Right kidney (tissue), 1 donor: ENCODE data around the gene SPAG7.

Experiments used
- DNase-seq: peaks from one replicate; pipeline ENCODE4 v3.0.0-alpha.2; 2016

The SPAG7 gene

DNA sequence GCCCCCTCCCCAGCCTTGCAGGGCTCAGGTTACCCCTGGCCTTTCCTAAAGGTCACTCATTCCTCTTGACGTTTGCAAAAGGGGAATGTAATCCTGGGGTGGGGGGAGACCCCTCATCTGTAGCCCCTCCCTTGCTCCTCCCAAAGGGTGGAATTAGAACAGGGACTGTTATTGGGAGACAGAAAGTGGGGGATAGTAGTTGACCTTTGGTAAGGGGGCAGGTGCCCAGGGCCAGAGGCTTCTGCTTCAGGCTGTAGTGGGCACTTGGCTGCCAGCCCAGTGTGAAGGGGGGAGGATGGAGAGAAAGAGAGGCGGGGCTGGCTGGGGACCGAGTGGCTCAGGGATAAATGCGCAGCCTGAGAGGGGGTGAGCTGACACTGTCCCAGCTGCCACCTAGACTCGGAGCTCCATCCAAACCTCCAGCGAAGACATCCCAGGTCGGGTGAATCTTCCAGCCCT lies 16.8 kb downstream of the SPAG7 start, which contains the start of gene ENO3:
ENO3 (plus strand) TSS at position 374 of the 459 bp plus-strand sequence. CDS start 711 bp downstream, outside the sequence.
- no peak for DNase-seq

DNA sequence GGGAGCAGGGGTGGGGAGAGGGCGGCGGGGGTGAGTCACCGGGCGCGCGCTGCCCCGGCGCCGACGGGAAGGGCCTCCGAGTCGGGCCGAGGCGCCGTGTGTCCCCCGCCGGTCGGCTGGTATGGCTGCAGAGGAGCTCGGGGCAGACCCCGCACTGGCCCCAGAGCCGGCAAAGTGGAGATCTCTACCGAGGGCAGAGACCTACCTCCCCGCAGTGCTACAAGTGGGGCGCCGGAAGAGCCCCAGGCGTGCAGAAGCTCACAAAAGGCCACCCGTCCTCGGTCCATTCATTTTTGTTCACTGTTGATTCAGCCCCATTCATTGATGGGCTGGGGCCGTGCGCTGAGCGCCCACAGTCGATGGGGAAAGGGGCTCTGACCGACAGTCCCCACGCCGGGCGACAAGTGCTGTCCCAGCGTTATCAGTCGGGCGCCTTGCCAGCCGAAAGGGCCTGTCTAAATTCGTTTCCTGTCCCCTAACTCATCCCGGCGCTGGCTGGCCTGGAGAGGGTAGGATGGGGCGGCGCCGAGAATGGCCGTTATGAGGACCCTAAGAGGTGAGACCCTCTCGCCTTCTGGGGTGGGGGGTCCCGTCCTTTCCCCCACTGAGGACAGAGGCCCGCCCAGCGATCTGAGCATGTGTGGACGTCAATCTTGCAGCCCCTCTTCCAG lies 17.4 kb downstream of the SPAG7 start:
- peak; percentile 78 for DNase-seq

DNA sequence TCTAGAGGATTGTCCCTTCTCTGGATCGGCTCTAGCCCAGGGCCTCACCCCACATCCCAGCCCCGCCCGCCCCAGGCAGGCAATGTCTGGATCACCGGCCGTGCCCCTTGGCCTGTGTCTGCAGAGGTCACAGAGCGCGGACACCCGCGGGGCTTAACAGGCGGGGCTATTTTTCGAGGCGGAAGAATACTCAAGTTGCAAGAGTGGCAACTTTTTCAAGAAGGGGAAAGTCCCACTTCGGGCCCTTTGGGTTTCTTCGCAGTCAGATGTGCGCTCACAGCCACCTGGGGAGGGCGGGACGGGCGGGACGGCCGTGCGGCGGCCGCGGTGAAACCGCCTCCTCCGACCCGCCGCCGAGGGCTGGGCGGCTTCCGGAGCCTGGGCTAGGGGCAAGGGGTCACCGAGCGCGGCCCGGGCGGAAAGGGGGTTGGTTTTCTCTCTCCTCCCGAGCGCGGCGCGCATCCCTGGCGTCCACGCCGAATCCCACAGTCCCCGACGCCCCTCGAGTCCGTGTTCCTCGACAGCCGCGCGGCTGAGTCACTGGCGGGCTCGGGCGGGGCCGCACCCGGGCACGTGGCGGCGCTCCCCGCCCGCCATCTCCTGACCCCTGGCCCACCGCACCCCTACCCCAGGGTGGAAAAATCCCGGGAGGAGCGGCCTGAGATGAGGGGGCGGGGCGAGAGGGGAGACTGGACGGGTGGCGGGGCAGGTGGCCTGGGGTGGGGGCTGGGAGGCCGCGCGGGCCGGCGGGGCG lies 18.1 kb downstream of the SPAG7 start:
- peak; percentile 79 for DNase-seq

DNA sequence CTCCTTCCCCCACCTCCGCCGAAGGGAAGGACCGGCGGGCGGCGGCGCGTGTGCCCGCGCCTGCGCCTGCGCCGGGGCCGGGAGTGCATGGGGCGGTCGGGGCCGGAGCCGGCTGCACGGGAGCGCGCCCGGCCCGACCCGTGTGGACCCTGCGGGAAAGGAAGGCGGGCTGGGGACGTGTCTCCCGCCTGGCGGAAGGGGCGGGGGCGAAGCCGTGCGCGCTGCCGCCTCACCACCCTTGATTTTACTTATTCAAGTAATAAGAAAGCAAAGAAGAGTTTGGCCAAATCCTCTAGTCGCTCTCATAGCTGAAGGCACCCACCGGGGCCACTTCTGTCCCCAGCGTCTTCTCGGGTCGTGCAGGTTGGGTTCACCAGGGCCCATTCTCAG lies 18.7 kb downstream of the SPAG7 start:
- peak; percentile 90 for DNase-seq

DNA sequence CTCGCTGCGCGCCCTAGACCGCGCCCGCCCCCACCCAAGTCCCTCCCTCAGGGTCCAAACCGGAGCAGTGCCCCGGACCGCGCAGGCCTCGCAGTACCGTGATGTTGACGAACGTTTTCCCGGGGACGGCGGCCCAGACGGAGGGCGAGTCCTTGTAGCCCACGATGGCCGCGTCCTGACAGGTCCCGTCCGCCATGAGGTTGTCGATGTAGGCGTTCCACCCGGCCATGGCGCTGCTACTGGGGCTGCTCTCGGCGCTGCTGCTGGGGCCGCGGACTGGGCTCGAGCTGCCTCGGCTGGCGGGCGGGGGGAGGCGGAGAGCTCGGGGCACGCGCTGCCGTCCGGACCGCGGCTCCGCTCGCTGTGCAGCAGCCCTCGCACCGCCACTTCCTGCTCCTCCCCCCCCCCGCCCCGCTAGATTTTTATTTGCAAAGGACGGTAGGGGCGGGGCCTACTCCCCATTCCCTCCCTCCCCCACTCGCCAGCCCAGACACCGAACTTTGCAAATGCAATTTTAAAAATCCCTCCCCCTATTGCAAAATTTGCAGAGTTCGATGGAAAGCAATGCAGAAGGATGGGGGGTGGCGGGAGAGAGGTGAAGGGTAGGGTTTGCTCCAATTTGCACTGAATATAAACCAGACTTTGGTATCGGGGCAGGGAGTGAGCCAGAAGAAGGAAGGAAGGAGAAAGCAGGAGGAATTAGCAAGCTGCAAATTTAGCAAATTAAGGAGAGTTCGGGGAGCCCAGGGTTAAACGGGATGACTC lies 19.3 kb downstream of the SPAG7 start, which contains the start of gene PFN1:
PFN1 (minus strand) TSS at position 365 of the 765 bp plus-strand sequence; CDS start at position 229, 136 bp downstream.
- peak; percentile 79 for DNase-seq

DNA sequence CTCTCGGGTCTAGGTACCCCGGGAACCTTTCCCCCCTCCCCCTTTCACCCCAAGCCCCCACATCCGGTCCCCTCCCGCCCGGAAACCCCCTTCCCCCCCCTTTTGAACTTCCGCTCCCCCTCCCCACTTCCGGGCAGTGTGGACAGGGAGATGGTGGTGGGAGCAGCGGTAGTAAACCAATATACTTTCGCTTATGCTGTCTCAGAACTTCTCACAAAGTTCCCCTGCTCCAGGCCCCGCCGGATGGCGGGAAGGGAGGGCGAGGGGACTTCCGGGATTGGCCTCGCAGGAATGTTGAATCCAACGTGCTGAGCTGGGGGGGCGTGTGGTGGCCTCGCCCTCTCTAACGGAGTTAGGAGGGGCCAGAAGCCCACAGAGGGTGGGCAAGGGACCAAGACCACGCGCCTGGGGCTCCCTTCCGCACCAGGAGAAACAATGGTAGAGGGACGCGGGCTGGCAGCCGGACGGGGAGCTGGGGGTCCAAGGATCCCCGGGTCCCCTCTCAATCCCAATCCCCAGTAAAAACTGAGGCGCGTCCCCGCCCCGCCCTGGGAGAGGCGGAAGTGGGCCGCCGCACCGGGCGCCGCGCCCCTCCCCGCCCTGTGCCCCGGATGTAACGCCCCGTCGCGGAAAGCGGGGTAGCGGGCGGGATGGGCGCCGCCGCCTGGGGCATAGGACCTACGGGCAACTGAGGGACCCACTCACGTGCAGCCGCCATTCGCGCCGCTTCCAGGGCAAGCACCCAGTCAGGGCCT lies 20.0 kb downstream of the SPAG7 start:
- peak; percentile 74 for DNase-seq

DNA sequence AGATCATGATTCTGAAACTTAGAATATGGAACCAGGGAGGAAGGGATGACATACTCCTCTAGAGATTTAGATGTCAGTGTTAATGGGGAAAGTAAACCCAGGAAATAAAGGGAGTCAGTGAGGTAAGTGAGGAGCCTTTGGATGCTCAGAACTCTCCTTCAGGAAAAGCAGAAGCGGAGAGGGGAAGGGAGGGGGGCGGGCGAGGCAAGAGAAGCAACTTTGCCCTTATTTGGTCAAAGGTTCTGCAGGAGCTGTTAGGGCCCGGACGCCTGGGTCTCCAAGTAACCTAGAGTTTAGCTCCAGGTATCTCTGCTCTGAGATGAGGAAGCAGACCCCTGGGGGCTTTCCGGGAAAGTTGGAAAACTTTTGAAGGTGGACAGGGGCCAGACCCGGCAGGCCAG lies 20.6 kb downstream of the SPAG7 start:
- no peak for DNase-seq

DNA sequence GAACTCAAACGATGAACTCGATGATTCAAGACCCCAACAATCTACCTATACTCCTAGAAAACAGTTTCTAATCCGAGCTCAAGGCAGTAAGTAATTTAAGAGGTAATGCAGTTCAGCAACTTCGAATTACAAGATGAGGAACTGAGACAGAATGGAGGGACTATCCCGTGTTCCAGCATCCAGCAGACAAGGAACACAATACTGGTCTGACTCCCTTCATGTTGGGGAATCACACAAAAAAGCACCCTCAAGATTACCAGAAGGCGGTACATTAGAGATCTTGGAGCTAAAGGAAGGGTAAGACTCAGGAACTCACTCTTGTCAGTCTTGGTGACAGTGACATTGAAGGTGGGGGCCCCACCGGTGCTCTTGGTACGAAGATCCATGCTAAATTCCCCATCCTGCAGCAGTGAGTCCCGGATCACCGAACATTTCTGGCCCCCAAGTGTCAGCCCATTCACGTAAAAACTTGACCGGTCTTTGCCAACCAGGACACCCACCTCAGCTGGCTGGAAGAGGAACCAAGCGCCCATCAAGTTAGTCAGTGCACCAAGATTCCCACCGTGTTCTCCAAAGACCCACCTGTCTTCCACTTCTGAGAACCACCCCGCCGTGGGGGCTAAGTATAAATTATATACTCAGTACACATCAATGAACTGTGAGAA lies 21.2 kb downstream of the SPAG7 start:
- no peak for DNase-seq

DNA sequence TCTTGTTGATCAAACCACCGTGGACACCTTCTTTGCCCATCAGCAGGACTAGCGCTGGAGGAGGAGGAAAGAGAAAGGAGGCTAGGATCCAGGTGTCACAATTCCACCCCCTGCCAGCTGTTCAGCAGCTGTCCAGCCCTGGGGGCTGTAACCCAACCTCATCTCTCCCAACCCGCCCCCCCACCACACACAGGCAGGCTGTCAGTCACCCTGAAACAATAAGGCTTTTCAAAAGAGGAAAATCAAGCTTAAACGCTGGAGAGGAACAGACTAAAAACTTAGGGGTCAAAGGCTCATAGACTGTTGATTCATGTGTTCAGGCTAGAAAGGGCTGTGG lies 21.7 kb downstream of the SPAG7 start:
- no peak for DNase-seq

DNA sequence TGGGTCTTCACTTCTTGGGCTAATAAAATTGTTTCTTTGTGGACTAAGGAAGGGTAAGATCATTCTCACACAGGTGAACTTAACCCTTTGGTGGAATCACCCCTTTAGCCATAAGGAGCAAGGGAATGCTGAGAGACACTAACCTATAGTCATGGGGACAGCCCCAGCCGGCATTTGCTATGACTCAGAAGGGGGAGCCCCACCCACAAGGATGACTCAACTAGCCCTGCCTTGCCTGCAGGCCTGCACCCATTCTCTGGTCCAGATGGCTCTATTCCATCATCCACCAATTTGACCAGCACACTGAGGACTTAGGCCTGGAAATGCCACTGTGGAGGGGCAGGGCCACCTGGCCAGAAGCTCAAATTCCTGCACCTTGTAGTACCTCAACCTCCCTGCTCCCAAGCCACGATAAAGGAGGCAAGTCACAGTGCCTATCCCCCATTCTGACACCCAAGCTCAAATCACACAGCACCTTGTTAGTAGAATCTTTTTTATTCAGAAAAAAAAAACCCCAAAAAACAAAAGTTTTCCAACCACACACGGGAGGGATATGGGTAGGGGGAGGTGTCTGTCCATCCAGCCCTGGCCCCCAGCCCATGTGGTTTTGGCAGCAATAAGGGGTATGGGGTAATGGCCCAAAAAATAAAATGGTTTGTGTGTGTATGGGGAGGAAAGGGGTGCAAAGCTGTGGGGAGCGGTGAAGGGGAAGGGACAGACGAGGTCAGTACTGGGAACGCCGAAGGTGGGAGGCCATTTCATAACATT lies 22.3 kb downstream of the SPAG7 start:
- DNase-seq = no peak

DNA sequence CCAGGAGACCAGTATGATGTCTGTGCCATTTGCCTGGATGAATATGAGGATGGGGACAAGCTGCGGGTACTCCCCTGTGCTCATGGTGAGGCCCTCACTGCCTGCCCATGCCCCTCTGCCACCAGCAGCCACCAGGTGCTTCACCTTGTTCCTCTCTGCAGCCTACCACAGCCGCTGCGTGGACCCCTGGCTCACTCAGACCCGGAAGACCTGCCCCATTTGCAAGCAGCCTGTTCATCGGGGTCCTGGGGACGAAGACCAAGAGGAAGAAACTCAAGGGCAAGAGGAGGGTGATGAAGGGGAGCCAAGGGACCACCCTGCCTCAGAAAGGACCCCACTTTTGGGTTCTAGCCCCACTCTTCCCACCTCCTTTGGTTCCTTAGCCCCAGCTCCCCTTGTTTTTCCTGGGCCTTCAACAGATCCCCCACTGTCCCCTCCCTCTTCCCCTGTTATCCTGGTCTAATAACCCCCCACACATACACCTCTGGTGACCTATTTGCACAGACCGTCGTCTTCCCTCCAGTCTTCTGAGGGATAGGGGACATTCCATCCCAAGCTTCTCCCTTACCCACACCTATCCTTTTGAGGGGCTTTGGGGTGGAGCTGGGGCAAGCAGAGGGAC lies 23.0 kb downstream of the SPAG7 start:
- no peak for DNase-seq

DNA sequence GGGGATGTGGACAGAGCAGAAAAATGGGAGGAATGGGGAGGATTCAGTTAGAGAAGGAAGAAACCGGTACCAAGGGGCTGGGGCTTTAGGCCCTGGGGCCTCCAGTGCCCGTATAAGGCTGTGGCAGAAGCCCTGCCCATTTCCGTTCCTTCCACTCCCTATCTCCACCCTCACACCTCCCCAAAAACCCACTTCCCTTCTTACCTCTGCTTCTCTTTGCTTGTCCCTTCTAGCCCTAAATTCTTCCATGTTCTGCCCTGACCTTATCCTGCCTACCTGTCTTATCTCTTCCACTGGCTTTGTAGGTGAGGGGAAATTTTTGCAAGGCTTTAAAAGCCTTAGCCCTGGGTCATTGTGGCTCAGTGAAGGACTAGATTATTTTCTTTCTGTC lies 23.5 kb downstream of the SPAG7 start:
- DNase-seq = no peak

DNA sequence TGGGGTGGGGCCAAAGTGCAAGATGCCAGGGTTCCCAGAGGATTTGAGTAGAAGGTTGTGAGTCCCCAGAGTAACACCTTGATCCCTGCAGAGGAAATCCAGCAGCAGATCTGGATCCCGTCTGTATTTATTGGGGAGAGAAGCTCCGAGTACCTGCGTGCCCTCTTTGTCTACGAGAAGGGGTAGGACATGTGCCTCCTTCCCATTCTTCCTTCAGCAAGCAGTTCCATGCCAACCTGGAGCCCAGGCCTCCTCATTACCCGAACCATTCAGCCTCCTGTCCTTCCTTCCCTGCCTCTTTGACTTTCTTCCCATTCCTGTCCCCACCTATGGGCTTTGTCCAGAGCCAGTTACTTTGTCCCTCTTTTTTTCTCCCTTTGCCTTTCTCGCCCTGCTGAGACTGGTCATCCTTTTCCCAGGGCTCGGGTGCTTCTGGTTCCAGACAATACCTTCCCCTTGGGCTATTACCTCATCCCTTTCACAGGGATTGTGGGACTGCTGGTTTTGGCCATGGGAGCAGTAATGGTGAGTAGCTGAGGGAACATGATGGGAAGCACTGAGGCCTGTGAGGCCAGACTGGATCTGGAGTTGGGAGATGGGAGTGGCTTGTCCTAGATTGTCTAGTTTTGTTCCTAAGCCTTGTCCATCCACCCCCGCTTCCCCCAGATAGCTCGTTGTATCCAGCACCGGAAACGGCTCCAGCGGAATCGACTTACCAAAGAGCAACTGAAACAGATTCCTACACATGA lies 24.7 kb downstream of the SPAG7 start:
- DNase-seq = no peak

DNA sequence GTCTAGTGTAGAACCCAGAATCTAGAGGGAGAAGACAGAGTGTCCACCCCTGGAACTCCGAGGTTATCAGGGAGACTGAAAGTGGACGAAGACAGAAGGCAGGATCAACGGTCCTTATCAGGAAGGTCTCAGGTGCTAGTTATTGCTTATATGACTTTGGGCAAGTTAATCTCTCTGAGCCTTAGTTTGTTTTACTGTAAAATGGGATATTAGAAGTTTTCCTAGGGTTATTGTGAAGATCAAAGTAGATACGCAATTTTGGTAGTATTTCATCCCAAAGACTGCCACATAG lies 26.4 kb downstream of the SPAG7 start:
- DNase-seq = no peak

DNA sequence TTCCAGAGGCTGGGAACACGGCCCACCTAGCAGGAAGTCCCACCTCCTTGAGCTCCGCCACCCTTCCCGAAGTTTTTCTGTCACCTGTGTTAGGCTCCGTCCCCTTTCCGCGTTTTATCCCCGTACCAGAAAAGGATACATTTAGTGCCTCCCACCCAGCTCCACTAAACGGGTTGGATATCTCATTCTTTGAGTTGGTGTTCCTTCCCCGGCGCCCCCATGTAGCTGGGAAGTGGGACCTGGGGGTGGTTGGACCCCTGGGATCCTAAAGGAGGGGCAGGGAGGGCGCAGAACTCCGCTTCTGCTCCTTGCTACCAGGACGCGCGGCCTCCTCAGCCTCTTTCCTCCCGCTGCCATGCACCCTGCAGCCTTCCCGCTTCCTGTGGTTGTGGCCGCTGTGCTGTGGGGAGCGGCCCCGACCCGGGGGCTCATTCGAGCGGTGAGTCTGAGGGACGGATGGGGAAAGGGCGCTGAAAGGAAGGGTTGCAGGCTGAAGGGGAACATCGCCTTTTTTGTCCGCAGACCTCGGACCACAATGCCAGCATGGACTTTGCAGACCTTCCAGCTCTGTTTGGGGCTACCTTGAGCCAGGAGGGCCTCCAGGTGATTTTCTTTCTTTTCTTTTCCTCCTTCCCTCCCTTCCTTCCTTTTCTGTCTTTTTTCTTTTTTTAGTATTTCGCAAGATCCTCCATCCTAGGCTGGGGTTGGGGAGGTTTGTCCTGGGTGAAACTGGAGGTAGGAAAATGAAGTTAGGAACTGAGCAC lies 26.9 kb downstream of the SPAG7 start:
- DNase-seq = no peak

DNA sequence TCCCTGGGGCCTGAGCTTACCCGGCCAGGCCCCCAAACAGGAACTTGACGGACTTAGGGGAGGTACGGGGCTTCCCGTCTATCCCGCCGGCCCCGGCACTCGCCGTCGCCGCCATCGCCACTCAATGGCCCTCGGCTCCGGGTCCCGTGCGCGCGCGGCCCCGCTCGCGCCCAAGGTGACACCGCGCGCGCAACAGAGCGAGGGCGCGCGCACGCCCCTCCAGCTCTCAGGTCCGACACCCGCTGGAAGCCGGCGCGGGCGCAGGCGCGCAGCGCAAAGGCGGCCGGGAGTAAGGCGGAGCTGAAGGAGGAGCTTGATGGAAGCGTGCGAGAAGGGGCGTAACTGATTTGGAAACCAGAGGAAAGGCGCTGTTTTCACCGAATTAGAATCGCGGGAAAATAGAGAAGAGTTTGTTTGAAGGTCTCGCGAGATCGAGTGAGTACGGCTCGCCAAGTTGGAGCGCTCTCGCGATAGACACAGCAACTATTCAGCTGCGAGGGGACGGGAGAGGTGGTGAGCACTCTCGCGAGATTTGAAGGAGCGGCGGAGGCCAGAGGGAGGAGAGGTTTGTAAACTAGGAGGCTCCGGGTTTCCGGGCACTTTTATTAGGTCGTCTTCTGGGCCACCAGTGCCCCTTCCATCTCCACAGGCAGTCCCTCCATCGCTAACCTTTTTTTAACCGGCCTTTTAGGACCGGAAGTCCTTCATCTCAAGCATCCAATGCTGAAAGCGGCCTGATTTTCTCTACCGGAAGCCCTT lies 27.6 kb downstream of the SPAG7 start, which contains the start of the genes RNF167 and SLC25A11:
RNF167 (plus strand) TSS at position 473 of the 759 bp plus-strand sequence. CDS start 642 bp downstream, outside the sequence.
SLC25A11 (minus strand) TSS at position 251 of the 759 bp plus-strand sequence; CDS start at position 115, 136 bp downstream.
- DNase-seq = peak; percentile 99

DNA sequence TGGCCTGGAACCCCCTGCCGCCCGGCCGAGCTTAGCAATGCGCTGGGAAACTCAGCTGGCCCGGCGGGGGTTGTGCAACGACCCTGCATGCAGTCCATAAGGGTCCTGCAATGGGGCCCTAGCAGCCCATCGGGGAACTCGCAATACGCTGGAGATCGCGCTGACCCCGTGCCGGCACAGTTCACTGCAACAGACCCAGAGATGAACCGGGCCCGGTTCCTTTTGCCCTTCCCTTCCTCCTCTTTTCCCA lies 28.1 kb downstream of the SPAG7 start:
- DNase-seq = no peak
